Sigmoid colon (tissue), 4 donors: ENCODE measurements around the gene KRT10.

Experiments
- CTCF ChIP-seq, 4 experiments: fragments of 450-650 bp in 3 of 4; fragments of 200-600 bp in 1 of 4; IDR thresholded peaks; one replicate each; pipeline ENCODE4 v1.5.1; 2016 to 2019; ENCODE audit warnings: antibody characterized with exemption in 4 of 4, mild to moderate bottlenecking in 3 of 4, moderate library complexity in 2 of 4
- EP300 ChIP-seq, 4 donors: sonication (generic); formaldehyde crosslinking; IDR thresholded peaks; one replicate each; pipeline ENCODE4 v1.6.1; 2017; ENCODE audit warnings: antibody characterized with exemption in 4 of 4
- POLR2A ChIP-seq, 2 donors: fragments of 450-650 bp; IDR thresholded peaks; one replicate each; pipeline ENCODE4 v1.6.1; 2016; ENCODE audit warnings: antibody characterized with exemption in 2 of 2, mild to moderate bottlenecking in 2 of 2, moderate library complexity in 2 of 2
- POLR2AphosphoS5 ChIP-seq, 4 donors: sonication (generic); formaldehyde crosslinking; IDR thresholded peaks; one replicate each; pipeline ENCODE4 v1.6.1; 2017; ENCODE audit warnings: antibody characterized with exemption in 4 of 4

- TF ChIP-seq POLR2A (IDR thresholded peaks at IDR 0.05) (no peak), CTCF (IDR thresholded peaks at IDR 0.05) (no peak), EP300 (IDR thresholded peaks at IDR 0.05) (no peak), POLR2AphosphoS5 (IDR thresholded peaks at IDR 0.05) (no peak)
These were observed 9.8 kb downstream of the KRT10 start for GRCh38 chr17:40812639-40813038.
